ENCODE results near the gene FRS3.

Gene FRS3

DNA sequence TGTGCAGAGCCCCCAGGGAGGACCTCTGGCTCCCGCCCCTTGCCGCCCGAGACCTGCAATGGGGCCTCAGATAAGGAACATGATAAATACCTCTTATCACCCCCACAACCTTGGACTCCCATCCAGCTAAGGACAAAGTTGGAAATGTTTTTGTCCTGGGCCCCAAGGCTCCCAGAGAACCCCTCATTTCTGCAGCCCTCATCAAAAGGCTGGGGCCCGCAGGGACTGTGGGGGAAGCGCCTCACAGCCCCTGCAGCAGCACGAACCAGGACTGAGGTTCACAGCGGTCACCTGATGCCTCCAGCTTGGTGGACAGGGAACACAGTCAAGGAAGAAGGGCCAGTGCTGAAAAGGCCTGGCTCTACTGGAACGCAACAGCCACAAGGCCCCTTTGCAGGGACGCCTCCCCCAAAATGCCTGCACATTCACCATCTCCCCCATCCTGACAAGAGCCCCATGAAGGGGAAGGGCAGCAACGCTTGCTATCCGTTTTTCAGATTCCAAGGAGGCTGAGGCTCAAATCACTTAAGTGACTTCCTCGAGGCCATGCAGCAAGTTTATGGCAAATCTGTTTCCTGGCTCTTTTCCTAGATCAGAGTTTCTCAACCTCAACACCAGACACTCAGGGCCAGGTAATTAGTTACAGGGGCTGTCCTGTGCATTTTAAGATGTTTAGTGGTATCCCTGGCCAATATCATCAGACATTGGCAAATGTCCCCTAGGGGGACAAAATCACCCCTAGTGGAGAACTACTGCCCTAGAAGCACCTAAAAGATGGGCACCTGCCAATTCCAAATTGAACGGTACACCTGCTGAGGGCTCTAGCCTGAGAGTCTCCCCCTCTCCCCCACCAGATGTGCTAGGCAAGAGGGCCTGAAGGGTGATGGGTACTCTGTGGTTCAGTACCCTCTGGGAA lies 54.9 kb downstream of the FRS3 start:
- no peak for DNase-seq

GRCh38 chr6:41724228-41724580 lies 55.5 kb downstream of the FRS3 start:
- DNase-seq = no peak

- no peak for DNase-seq
These were observed 56.0 kb downstream of the FRS3 start for GRCh38 chr6:41723530-41724227.

- DNase-seq = no peak
These were observed 56.7 kb downstream of the FRS3 start for GRCh38 chr6:41722969-41723529.

DNA sequence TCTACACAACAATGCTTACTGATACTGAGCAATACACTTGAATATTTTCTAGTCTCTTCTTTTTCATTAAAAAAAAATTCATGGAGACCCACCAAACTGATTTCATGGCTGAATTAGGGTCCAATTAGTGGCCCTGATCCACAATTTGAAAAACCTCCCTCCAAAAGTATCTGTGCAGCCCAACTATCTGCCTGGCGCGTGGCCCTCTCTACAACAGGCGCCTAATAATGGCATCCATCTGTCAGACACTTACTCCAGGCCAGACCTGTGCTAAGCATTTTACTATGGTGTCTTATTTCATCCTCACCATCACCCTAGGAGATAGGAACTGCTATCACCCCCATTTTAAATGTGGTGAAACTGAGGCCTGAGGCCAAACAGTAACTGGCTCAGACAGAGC lies 58.3 kb downstream of the FRS3 start:
- DNase-seq = no peak

DNA sequence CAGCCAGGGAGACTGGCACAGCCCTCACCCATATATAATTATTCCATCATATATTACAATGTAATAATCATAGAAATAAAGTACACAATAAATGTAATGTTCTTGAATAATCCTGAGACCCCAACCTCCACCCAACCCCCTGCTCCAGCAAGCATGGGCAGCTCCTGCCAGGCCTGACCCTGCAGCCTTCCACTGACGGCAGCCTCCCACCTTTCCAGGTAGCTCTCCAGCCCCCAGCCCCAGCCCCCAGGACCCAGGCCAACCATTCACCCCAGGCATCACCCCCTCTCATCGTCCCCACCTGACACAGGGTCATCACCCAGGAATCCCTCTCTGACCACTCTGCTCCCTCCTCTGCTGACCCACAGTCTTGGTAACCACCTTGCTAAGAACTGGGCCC lies 58.9 kb downstream of the FRS3 start:
- no peak for DNase-seq

DNA sequence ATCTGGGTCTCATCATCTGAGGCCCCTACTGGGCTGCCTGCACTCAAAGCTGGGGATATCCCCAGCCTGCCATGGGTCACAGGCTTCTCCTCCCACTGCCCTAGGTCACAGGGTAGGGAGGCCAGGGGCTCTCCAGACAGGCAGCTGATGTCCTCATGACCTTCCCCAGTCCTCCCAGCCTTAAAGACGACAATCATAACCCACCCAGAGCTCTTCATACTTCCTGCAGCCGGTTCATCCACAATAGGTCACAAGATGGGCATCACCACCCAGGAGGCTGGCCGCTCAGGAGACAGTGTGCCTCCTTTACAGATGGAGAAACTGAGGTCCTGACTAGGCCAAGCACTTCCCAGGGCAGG lies 59.5 kb downstream of the FRS3 start:
- DNase-seq = no peak
